ENCODE measurements around the gene DAB1. TPM values are rescaled to one million over a fixed set of nuclear protein-coding genes. Genes with fewer than 3 reads are reported as not detected.

The DAB1 gene
- total RNA-seq, 1 donor from 2014 or later = 1.9 TPM

GRCh38 chr1:57302812-57303596 lies 120.9 kb downstream of the DAB1 start:
- no peaks in the 10 kb centered on the region for H3K36me3 Mint-ChIP-seq
- no peak overlapping the region for H3K27ac Mint-ChIP-seq
- H3K27me3 Mint-ChIP-seq (ENCODE audit: low read depth) = no peaks in the 10 kb centered on the region
- no peak for TF ChIP-seq CTCF (IDR thresholded peaks at IDR 0.05; ENCODE audit: unreplicated experiment)
- no peak overlapping the region for H3K4me3 Mint-ChIP-seq
- no peak for DNase-seq (ENCODE audit: low spot score in 2 of 2, unreplicated experiment in 2 of 2)
- H3K4me1 Mint-ChIP-seq = peaks cover 12% of the 10 kb centered on the region
- peaks cover 5% of the 10 kb centered on the region for H3K9me3 Mint-ChIP-seq

- peaks cover 12% of the 10 kb centered on the region for H3K4me1 Mint-ChIP-seq
- no peak for DNase-seq (ENCODE audit: low spot score in 2 of 2, unreplicated experiment in 2 of 2)
- H3K4me3 Mint-ChIP-seq = no peak overlapping the region
- no peaks in the 10 kb centered on the region for H3K27me3 Mint-ChIP-seq (ENCODE audit: low read depth)
- TF ChIP-seq CTCF (IDR thresholded peaks at IDR 0.05; ENCODE audit: unreplicated experiment) = no peak
- no peak overlapping the region for H3K27ac Mint-ChIP-seq
- no peaks in the 10 kb centered on the region for H3K36me3 Mint-ChIP-seq
- no peaks in the 10 kb centered on the region for H3K9me3 Mint-ChIP-seq
Measured at GRCh38 chr1:57300186-57300585, 123.7 kb downstream of the DAB1 start.

- Mint-ChIP-seq H3K36me3 (no peaks in the 10 kb centered on the region), H3K27ac (no peak overlapping the region), H3K4me1 (peaks cover 11% of the 10 kb centered on the region), H3K4me3 (no peak overlapping the region), H3K9me3 (no peaks in the 10 kb centered on the region), H3K27me3 (ENCODE audit: low read depth) (no peaks in the 10 kb centered on the region)
- TF ChIP-seq CTCF (IDR thresholded peaks at IDR 0.05; ENCODE audit: unreplicated experiment) = no peak
- no peak for DNase-seq (ENCODE audit: low spot score in 2 of 2, unreplicated experiment in 2 of 2)
Measured at GRCh38 chr1:57296726-57297250, 127.1 kb downstream of the DAB1 start.

GRCh38 chr1:57295326-57295725 lies 128.5 kb downstream of the DAB1 start:
- H3K27me3 Mint-ChIP-seq (ENCODE audit: low read depth) = peaks cover 3% of the 10 kb centered on the region
- H3K4me3 Mint-ChIP-seq = no peak overlapping the region
- peaks cover 9% of the 10 kb centered on the region for H3K4me1 Mint-ChIP-seq
- no peak overlapping the region for H3K27ac Mint-ChIP-seq
- no peak for TF ChIP-seq CTCF (IDR thresholded peaks at IDR 0.05; ENCODE audit: unreplicated experiment)
- DNase-seq (ENCODE audit: low spot score in 2 of 2, unreplicated experiment in 2 of 2) = no peak
- H3K9me3 Mint-ChIP-seq = no peaks in the 10 kb centered on the region
- H3K36me3 Mint-ChIP-seq = no peaks in the 10 kb centered on the region

GRCh38 chr1:57294177-57294576 lies 129.7 kb downstream of the DAB1 start:
- H3K36me3 Mint-ChIP-seq = no peaks in the 10 kb centered on the region
- H3K4me1 Mint-ChIP-seq = peaks cover 4% of the 10 kb centered on the region
- H3K9me3 Mint-ChIP-seq = no peaks in the 10 kb centered on the region
- peaks cover 13% of the 10 kb centered on the region for H3K27me3 Mint-ChIP-seq (ENCODE audit: low read depth)
- TF ChIP-seq CTCF (IDR thresholded peaks at IDR 0.05; ENCODE audit: unreplicated experiment) = no peak
- no peak overlapping the region for H3K27ac Mint-ChIP-seq
- no peak for DNase-seq (ENCODE audit: low spot score in 2 of 2, unreplicated experiment in 2 of 2)
- no peak overlapping the region for H3K4me3 Mint-ChIP-seq
